Activated CD8-positive, alpha-beta memory T cell treated with anti-CD3 and anti-CD28 coated beads, Interleukin-2, amount 50 U/mL, for 1 hour (primary cell): ENCODE data around the gene SFXN3.

Experiments used
- DNase-seq: peaks from one replicate; pipeline ENCODE4 v3.0.0-alpha.2; 2020; ENCODE audit errors: extremely low read depth

SFXN3 gene

GRCh38 chr10:101031128-101031795 lies at the start of gene SFXN3, which contains the start of gene PDZD7:
SFXN3 (plus strand) TSS chr10:101031234; CDS start chr10:101034695, 3,461 bp downstream.
PDZD7 (minus strand) TSS chr10:101031129; CDS start chr10:101030219, 910 bp downstream.
- DNase-seq, result peak; percentile 82

DNA sequence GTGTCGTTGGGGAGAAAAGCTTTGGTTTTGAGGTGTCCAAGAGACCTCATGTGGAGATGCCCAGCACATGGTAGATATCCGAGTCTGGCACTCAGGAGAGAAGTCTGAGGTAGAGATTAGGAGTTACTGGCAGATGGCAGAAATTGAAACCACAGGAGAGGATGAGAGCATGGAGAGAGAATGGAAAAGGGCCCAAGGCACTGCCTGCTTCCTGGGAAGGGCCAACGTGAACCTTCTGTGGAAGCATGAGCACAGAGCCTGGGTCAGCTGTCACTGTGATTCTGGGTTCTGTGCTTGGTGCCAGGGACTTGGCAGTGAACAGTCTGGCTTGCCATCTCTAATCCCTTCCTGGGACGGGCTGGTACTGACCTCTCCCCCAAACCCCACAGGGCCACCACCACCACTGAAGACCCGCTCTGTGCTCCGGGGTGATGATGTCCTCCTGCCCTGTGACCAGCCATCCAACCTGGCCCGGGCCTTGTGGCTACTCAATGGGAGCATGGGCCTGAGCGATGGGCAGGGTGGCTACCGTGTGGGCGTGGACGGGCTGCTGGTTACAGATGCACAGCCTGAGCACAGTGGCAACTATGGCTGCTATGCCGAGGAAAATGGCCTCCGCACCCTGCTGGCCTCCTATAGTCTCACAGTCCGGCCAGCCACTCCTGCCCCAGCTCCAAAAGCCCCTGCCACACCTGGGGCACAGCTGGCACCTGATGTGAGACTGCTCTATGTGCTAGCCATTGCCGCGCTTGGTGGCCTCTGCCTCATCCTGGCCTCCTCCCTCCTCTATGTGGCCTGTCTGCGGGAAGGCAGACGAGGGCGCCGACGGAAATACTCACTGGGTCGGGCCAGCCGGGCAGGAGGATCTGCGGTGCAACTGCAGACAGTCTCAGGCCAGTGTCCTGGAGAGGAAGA lies 47.9 kb upstream of the SFXN3 start:
- DNase-seq, result no peak

- no peak for DNase-seq
Measured at GRCh38 chr10:100983868-100984671, 47.0 kb upstream of the SFXN3 start.

DNA sequence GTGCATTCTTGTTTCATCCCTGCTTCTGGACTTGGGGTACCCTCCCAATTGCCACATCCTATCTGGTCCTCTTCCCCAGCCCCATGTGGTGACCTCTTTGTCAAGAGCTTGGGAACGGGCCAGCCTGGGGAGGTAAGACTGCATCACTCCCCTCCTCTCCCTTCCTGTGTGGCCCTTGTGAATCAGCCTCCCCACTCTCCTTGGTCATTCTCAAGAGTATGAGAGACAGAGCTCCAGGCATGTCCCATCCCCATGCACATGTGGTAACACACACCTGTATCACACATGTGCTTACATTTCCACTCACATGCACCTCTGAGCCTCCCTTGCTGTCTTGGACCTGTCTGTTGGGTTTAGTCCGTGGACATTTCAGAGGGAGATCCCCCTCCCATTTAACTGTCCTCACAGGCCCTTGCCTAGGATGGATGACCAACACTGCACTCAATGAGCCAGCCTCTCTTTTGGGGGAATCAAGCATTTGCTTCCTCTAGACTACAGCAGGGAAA lies 46.3 kb upstream of the SFXN3 start:
- no peak for DNase-seq

DNA sequence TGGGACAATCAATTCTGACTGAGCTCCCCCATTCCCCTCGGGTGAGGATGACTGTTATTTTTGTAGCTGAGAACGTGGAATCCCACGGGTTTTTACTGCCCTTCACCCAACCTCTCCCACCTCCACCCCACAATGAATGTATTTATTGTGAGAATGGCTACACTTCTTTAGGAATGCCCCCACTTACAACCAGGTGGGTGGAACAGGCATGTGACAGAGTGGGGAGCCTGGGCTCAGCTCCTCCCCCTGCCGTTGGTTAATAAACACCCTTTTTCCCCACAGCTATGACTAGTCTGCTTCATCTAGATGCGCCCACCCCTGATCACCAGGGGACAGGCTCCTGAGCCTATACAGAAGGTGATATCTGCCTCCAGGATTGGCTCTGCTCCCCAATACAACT lies 45.7 kb upstream of the SFXN3 start:
- no peak for DNase-seq

GRCh38 chr10:100986623-100986951 lies 44.4 kb upstream of the SFXN3 start:
- no peak for DNase-seq

DNA sequence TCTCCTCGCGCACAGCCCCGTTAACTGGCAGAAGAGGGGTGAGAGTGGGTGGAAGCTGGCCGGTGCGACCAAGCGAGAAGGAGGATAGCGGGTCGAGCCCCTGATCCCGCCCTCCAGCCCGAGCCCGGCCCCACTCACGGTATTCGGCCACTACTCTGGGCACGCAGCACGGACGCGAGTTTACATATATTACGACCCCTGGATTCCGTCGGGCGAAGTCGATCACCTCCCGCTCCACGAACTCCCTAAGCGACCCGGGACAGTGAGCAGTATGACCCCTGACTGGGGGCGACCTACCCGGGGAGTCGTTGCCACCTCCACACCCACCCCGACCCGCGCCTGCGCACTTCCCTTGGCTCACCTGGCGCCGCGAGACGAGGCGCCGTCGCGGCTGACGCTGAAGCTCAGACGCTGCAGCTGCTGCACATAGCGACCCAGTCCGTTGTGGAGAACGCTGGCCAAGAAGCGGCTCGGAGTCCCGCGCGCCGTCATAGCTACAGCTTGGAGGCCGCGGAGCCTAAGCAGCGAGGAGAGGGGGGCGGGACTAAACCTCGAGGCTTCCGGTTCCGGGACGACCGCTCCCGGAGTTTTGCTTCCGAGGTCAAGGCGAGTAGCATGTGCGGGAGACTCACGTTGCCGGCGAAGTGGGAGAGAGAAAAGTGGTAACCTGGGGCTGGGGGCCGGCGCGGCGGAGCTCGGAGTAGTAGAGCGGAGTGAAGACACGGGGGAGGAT lies 43.9 kb upstream of the SFXN3 start, which contains the start of the genes MRPL43 and TWNK:
TSS of gene MRPL43 (minus strand) at position 546 of the 733 bp plus-strand sequence. CDS start at position 492, 54 bp downstream.
TSS of gene TWNK (plus strand) at position 592 of the 733 bp plus-strand sequence. CDS start 668 bp downstream, outside the sequence.
- peak; percentile 58 for DNase-seq

DNA sequence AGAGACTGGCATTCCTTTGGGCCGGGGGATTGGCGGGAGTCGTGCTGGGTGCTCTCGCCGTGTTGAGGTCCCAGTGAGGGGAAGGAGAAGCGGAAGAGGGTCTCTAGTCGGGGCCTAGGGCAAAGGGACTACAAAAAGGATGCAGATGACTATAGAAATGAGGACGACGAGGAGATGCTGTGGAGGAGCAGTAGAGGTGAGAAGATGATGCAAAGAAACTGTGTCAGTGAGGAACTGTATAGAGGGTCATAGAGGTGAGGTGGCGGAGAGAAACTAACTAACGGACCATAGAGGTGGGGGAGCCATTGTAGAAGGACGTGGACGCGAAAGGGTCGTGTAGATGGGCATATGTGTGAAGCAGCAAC lies 43.4 kb upstream of the SFXN3 start:
- DNase-seq, result no peak

- DNase-seq, result no peak
Measured at GRCh38 chr10:100988166-100988565, 42.9 kb upstream of the SFXN3 start.

DNA sequence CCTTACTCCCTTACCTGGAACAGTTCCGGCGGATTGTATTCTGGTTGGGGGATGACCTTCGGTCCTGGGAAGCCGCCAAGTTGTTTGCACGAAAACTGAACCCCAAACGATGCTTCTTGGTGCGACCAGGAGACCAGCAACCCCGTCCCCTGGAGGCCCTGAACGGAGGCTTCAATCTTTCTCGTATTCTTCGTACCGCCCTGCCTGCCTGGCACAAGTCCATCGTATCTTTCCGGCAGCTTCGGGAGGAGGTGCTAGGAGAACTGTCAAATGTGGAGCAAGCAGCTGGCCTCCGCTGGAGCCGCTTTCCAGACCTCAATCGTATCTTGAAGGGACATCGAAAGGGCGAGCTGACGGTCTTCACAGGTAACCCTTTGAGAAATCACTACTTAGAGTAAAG lies 41.9 kb upstream of the SFXN3 start:
- no peak for DNase-seq

DNA sequence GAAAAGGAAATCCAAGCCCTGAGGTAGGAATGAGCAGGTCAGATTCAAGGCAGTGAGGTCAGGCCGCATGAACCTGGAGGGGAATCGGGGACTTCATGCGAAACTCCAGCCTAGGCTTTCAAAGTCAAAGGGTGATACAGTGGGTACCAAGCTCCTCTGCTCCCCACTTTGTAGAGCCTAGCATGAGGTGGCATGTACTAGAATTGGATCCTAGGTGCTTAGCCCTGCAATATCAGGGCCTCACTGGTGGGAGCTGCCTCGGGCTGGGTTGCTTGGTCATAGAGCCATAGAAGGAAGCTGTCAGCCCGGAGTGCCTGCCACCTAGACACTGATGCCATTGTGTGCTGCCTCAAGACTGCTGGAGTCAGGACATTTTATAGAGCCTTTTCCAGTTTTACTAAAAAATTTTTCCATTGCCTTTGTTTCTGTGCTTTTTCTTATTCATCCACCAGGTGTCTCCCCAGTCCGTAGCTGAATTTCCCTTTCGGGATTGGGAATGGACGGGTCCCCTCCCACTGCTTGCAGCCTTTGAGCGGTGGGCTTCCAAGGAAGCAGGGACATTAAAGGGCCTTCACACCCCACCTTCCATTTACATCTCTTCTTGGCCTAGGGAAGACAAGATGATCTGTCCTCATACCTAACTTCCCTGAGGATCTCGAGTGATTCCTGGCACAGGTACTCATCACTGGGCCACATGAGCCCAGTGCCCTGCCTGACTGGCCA lies 36.9 kb upstream of the SFXN3 start:
- no peak for DNase-seq

DNA sequence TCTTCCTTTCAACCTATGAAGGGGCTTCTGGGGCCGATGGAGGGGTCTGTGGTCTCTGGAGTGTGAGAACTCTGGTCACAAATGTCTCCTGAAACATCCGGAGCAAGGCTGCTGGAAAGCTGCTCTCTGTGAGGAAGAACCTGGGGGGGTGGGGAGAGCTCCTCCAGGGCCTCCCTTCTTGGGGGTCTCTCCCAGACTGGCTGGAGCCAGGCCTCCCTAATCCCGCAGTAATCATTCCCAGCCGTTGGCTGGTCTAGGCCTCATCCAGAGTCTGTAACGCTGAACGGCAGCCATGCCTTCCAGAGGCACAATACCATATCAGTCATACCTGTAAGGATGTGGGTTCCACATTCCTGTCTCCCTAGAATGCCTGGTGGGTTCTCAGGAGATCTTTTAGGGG lies 35.9 kb upstream of the SFXN3 start:
- no peak for DNase-seq

DNA sequence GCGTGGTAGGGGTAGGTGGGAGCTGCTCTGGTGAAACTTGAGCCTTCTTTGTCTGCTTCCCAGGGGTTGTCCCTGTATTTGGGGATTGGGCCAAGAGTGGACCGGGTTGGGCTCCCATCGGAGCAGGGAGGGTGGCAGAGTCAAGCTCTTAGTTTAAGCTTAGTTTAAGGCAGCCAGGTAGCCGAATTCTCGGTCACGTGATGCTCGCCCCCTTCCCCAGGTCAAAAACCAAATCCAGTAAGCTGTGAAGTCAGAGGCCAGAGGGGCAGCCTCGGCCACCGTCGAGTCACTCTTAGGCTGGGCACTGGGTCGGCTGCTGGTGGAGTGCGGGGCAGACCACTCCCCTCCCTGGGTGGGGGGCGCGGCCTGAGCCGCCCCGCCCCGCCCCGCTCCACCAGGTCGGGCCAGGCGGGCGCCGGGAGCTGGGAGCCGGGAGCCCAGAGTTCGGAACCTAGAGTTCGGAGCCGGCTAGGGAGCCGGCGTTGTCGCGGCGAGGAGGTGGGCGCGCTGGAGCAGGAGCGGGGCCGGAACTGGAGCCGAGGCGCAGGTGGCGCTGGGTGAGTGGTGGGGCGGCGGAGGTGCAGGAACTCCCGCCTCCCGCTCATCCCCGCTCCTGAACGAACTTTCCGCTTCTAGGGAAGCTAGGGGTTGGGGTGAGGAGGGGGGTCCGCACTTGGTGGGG lies 34.2 kb upstream of the SFXN3 start:
- DNase-seq, result no peak

- peak; percentile 27 for DNase-seq
Measured at GRCh38 chr10:100997360-100998182, 33.5 kb upstream of the SFXN3 start.

GRCh38 chr10:100998183-100998990 lies 32.6 kb upstream of the SFXN3 start:
- no peak for DNase-seq

DNA sequence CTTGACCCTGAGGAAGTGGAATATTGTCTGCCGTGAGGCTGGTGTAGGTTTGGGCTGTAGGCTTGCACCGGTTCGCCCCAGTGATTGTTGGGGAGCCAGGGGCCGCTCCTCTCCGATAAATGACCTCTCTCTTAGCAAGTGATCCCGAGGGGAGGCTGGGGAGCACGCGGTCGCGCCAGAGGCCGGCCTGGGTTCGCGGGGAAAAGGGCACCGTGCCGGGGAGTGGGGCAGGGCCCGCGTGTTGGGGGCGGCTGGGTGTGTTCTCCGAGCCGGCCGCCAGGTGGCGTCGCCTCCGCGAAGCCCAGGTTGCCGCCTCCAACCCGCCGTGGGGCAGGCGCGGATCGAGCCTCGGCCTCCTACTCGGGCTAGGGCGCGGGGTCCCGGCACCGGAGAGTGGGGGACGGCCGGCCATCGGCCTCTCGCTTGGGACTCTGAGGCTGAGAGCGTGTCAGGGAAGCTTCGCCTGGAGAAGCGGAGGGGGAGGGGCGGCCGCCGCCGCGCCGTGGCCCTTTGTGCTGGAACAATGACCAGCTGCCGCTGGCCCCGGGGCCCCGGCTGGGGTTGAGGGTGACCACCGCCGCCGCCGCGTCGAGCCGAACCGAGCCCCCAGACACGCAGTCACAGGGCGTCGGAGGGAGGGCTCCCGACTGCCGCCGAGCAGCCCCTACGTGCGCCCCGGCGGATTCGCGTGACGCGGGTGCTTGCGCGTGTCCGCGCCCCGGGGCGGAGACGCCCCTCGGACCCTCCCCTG lies 31.9 kb upstream of the SFXN3 start:
- peak; percentile 28 for DNase-seq

DNA sequence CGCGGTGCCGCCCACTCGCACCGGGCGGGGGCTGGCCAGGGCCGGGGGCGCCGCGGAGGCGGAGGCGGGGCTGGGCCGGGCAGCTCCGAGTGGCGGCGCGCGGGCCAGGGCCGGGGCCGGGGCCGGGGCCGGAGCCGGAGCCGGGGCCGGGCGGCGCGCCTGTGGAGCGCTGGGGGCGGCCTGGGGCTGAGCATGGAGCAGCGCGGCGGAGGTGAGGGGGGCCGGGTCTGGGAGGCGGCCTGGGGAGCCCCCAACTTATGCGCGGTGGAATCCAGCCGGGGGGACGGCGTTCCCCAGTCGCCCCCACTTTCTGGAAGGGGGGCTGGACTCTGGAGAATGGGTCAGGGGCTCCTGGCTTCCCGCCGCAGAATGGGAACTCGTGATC lies 31.3 kb upstream of the SFXN3 start, which contains the start of gene LZTS2:
TSS of gene LZTS2 (plus strand) at position 67 of the 385 bp plus-strand sequence. CDS start 2,731 bp downstream, outside the sequence.
- DNase-seq, result no peak
